Measurements from ENCODE around the gene ELAC2.

ELAC2 gene

GRCh38 chr17:13031718-13032350 lies 14.0 kb upstream of the ELAC2 start:
- H4K8ac ChIP-seq (ENCODE audit: low read length): no peak overlapping the region
- no peak overlapping the region for H2BK12ac ChIP-seq (ENCODE audit: low read length in 2 of 2)
- H3K4ac ChIP-seq (ENCODE audit: low read depth in 1 of 2, low read length in 2 of 2): no peak overlapping the region
- H2AFZ ChIP-seq (ENCODE audit: low read depth, low read length): peak overlapping the region; percentile 32
- no peak overlapping the region for H3K4me2 ChIP-seq (ENCODE audit: low read length, poor library complexity, severe bottlenecking)
- peaks cover 9% of the 10 kb centered on the region for H3K9me3 ChIP-seq (ENCODE audit: control insufficient read depth, low read length)
- peak overlapping the region in 1 of 2 experiments; percentile 60 for H3K4me3 ChIP-seq (ENCODE audit: insufficient read depth in 1 of 2, low read depth in 1 of 2, low read length in 2 of 2)
- no peak overlapping the region for H3K27ac ChIP-seq (ENCODE audit: low read length, poor library complexity, severe bottlenecking)
- DNase-seq: peak; percentile 48
- no peak overlapping the region for H4K91ac ChIP-seq (ENCODE audit: low read length)
- H3K36me3 ChIP-seq (ENCODE audit: control insufficient read depth in 1 of 2, insufficient read depth in 2 of 2, low read depth in 1 of 2, low read length in 2 of 2): no peaks in the 10 kb centered on the region
- no peaks in the 10 kb centered on the region for H3K79me1 ChIP-seq (replicated peaks; ENCODE audit: low read length, poor library complexity, severe bottlenecking)
- H3K18ac ChIP-seq (ENCODE audit: low read depth in 1 of 2, low read length in 2 of 2): no peak overlapping the region
- no peak overlapping the region for H2BK15ac ChIP-seq (ENCODE audit: low read depth, poor library complexity, severe bottlenecking)
- H3K9ac ChIP-seq (ENCODE audit: low read length): peak overlapping the region; percentile 67
- H3K23ac ChIP-seq (ENCODE audit: low read length in 2 of 2): no peak overlapping the region
- H2BK5ac ChIP-seq (ENCODE audit: low read depth, low read length, poor library complexity, severe bottlenecking): no peak overlapping the region
- H2BK120ac ChIP-seq (ENCODE audit: low read depth, low read length): no peak overlapping the region
- H3K4me1 ChIP-seq (ENCODE audit: control insufficient read depth, insufficient read depth, low read depth, low read length): no peaks in the 10 kb centered on the region
- no peak overlapping the region for H3K14ac ChIP-seq (ENCODE audit: low read length in 2 of 2)
- H2AK5ac ChIP-seq (ENCODE audit: low read length, severe bottlenecking): no peak overlapping the region
- WGBS: 39% methylated on average over 12 of the region's 16 CpGs
- peaks cover 0 to 14% of the 10 kb centered on the region in 2 experiments for H3K27me3 ChIP-seq (ENCODE audit: control insufficient read depth in 1 of 2, insufficient read depth in 1 of 2, low read length in 2 of 2)

DNA sequence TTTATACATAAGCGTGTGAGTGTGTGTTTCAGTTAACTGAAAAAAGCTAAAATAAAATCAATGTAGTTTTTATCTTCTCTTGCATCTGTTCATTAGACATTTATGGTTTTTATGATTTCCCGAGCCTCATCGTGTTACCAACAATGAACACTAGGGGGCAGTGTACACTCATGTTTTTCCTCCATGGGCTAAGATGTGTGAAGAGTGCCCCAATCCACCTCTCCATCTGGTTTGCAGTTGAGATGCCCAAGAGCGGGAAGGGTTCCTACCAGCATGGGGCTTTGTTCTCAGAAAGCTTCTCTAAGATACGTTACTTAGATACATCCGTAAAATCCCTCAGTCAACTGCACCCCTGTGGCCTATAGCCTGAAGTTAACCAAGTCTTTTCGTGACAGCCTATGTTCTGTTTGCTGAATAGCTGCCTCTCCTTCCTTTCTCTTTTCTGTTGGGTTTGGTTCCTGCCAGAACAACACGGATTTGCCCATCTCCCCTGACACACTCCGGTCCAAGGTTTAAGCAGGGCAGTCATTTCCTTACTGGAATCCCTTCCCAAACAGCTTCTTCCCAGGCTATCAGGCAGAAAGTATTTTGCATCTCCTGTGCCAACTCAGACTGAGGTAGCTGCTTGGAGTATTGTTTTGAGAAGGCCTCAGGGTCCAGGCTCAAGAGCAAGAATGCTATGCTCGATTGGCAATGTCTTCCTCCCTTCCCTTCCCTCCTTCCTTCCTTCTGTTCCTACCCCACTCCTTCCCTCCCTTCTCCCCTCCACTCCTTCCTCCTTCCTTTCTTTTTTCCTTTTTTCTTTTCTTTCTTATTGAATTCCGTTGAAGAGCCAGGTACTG lies 12.9 kb upstream of the ELAC2 start:
- H3K23ac ChIP-seq (ENCODE audit: low read length in 2 of 2): no peak overlapping the region

DNA sequence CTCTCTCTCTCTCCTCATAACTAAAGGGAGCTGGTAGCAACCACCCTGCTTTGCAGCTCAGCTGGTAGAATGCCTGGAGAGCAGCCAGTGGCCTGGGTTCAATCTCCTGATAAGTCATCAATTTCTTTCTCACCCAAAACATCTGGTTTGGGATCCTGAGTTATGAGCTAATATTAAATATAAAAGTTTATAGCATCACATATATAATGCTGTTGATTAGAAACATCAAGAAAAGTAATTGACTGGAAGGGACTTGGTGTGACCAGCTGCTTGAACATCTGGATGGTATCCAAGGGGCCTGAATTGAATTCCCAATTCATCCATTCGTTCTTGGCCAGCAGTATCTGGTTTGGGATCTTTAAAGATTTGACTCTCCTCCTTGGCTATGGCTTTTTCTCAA lies 12.2 kb upstream of the ELAC2 start:
- Histone ChIP-seq H3K18ac (ENCODE audit: low read depth in 1 of 2, low read length in 2 of 2) (no peak overlapping the region), H3K14ac (ENCODE audit: low read length in 2 of 2) (no peak overlapping the region), H2AFZ (ENCODE audit: low read depth, low read length) (no peak overlapping the region), H3K23ac (ENCODE audit: low read length in 2 of 2) (no peak overlapping the region), H4K8ac (ENCODE audit: low read length) (no peak overlapping the region), H4K91ac (ENCODE audit: low read length) (no peak overlapping the region), H3K27ac (ENCODE audit: low read length, poor library complexity, severe bottlenecking) (no peak overlapping the region), H2BK12ac (ENCODE audit: low read length in 2 of 2) (no peak overlapping the region), H3K9ac (ENCODE audit: low read length) (peak overlapping the region; percentile 15), H2BK15ac (ENCODE audit: low read depth, poor library complexity, severe bottlenecking) (no peak overlapping the region), H2AK5ac (ENCODE audit: low read length, severe bottlenecking) (no peak overlapping the region), H2BK5ac (ENCODE audit: low read depth, low read length, poor library complexity, severe bottlenecking) (no peak overlapping the region), H3K27me3 (ENCODE audit: control insufficient read depth in 1 of 2, insufficient read depth in 1 of 2, low read length in 2 of 2) (peaks cover 0 to 15% of the 10 kb centered on the region in 2 experiments), H3K4ac (ENCODE audit: low read depth in 1 of 2, low read length in 2 of 2) (no peak overlapping the region), H3K4me1 (ENCODE audit: control insufficient read depth, insufficient read depth, low read depth, low read length) (no peaks in the 10 kb centered on the region), H3K36me3 (ENCODE audit: control insufficient read depth in 1 of 2, insufficient read depth in 2 of 2, low read depth in 1 of 2, low read length in 2 of 2) (no peaks in the 10 kb centered on the region), H3K4me2 (ENCODE audit: low read length, poor library complexity, severe bottlenecking) (no peak overlapping the region), H2BK120ac (ENCODE audit: low read depth, low read length) (no peak overlapping the region), H3K4me3 (ENCODE audit: insufficient read depth in 1 of 2, low read depth in 1 of 2, low read length in 2 of 2) (no peak overlapping the region), H3K9me3 (ENCODE audit: control insufficient read depth, low read length) (peaks cover 4% of the 10 kb centered on the region), H3K79me1 (replicated peaks; ENCODE audit: low read length, poor library complexity, severe bottlenecking) (no peaks in the 10 kb centered on the region)
- 100% methylated on average over 1 of the region's 1 CpG for WGBS
- no peak for DNase-seq

More for the DNA sequence above, 12.9 kb upstream of the ELAC2 start:
- Histone ChIP-seq H2BK120ac (ENCODE audit: low read depth, low read length) (no peak overlapping the region), H2BK5ac (ENCODE audit: low read depth, low read length, poor library complexity, severe bottlenecking) (no peak overlapping the region), H3K4me1 (ENCODE audit: control insufficient read depth, insufficient read depth, low read depth, low read length) (no peaks in the 10 kb centered on the region), H2BK15ac (ENCODE audit: low read depth, poor library complexity, severe bottlenecking) (no peak overlapping the region), H2BK12ac (ENCODE audit: low read length in 2 of 2) (no peak overlapping the region), H3K4me2 (ENCODE audit: low read length, poor library complexity, severe bottlenecking) (no peak overlapping the region), H3K27ac (ENCODE audit: low read length, poor library complexity, severe bottlenecking) (no peak overlapping the region), H3K79me1 (replicated peaks; ENCODE audit: low read length, poor library complexity, severe bottlenecking) (no peaks in the 10 kb centered on the region), H3K14ac (ENCODE audit: low read length in 2 of 2) (no peak overlapping the region), H3K9ac (ENCODE audit: low read length) (peak overlapping the region; percentile 67), H4K91ac (ENCODE audit: low read length) (no peak overlapping the region), H3K4ac (ENCODE audit: low read depth in 1 of 2, low read length in 2 of 2) (no peak overlapping the region), H3K4me3 (ENCODE audit: insufficient read depth in 1 of 2, low read depth in 1 of 2, low read length in 2 of 2) (peak overlapping the region in 1 of 2 experiments; percentile 60), H2AK5ac (ENCODE audit: low read length, severe bottlenecking) (no peak overlapping the region), H3K9me3 (ENCODE audit: control insufficient read depth, low read length) (peaks cover 5% of the 10 kb centered on the region), H3K18ac (ENCODE audit: low read depth in 1 of 2, low read length in 2 of 2) (no peak overlapping the region), H3K36me3 (ENCODE audit: control insufficient read depth in 1 of 2, insufficient read depth in 2 of 2, low read depth in 1 of 2, low read length in 2 of 2) (no peaks in the 10 kb centered on the region), H4K8ac (ENCODE audit: low read length) (no peak overlapping the region), H2AFZ (ENCODE audit: low read depth, low read length) (no peak overlapping the region), H3K27me3 (ENCODE audit: control insufficient read depth in 1 of 2, insufficient read depth in 1 of 2, low read length in 2 of 2) (peaks cover 0 to 15% of the 10 kb centered on the region in 2 experiments)
- peak; percentile 53 for DNase-seq
- WGBS: 54% methylated on average over 10 of the region's 11 CpGs

DNA sequence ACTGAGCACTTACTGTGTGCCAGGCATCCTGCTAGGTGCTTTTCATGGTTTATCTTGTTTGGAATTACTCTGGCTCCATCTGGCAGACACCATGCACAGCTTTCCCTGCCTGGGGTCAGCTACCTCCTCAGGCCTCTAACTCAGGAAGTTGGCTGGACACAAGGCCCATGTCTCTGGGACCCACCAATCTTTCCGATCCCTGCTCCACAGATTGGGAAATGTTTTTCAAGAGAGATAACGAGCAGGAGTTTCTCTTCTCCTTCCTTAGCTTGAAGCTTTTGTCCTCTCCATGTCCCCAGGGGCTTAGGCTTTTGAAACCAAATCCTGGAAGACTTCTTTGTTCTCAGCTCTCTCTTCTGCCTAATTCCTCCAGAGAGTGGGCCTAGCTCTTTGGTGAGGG lies 11.5 kb upstream of the ELAC2 start:
- Histone ChIP-seq H3K4me1 (ENCODE audit: control insufficient read depth, insufficient read depth, low read depth, low read length) (peaks cover 1% of the 10 kb centered on the region), H3K4me3 (ENCODE audit: insufficient read depth in 1 of 2, low read depth in 1 of 2, low read length in 2 of 2) (no peak overlapping the region), H3K4ac (ENCODE audit: low read depth in 1 of 2, low read length in 2 of 2) (no peak overlapping the region), H2AFZ (ENCODE audit: low read depth, low read length) (no peak overlapping the region), H3K27ac (ENCODE audit: low read length, poor library complexity, severe bottlenecking) (no peak overlapping the region), H3K18ac (ENCODE audit: low read depth in 1 of 2, low read length in 2 of 2) (no peak overlapping the region), H3K4me2 (ENCODE audit: low read length, poor library complexity, severe bottlenecking) (no peak overlapping the region), H2BK5ac (ENCODE audit: low read depth, low read length, poor library complexity, severe bottlenecking) (no peak overlapping the region), H3K9me3 (ENCODE audit: control insufficient read depth, low read length) (no peaks in the 10 kb centered on the region), H2BK15ac (ENCODE audit: low read depth, poor library complexity, severe bottlenecking) (no peak overlapping the region), H3K27me3 (ENCODE audit: control insufficient read depth in 1 of 2, insufficient read depth in 1 of 2, low read length in 2 of 2) (peaks cover 0 to 15% of the 10 kb centered on the region in 2 experiments), H4K8ac (ENCODE audit: low read length) (no peak overlapping the region), H3K9ac (ENCODE audit: low read length) (no peak overlapping the region), H3K23ac (ENCODE audit: low read length in 2 of 2) (no peak overlapping the region), H4K91ac (ENCODE audit: low read length) (no peak overlapping the region), H3K14ac (ENCODE audit: low read length in 2 of 2) (no peak overlapping the region), H3K36me3 (ENCODE audit: control insufficient read depth in 1 of 2, insufficient read depth in 2 of 2, low read depth in 1 of 2, low read length in 2 of 2) (no peaks in the 10 kb centered on the region), H2BK120ac (ENCODE audit: low read depth, low read length) (no peak overlapping the region), H3K79me1 (replicated peaks; ENCODE audit: low read length, poor library complexity, severe bottlenecking) (no peaks in the 10 kb centered on the region), H2AK5ac (ENCODE audit: low read length, severe bottlenecking) (no peak overlapping the region), H2BK12ac (ENCODE audit: low read length in 2 of 2) (no peak overlapping the region)
- WGBS: 66% methylated on average over 2 of the region's 2 CpGs
- DNase-seq: no peak
